Testis (tissue), 2 donors: ENCODE results near the gene SLC27A6.

Experiments
- POLR2A ChIP-seq: fragments of 450-650 bp; IDR thresholded peaks from one replicate; pipeline ENCODE4 v1.6.1; 2017; ENCODE audit warnings: antibody characterized with exemption, mild to moderate bottlenecking, moderate library complexity
- TF ChIP-seq, protein P1 (sequence below), 3 experiments: fragments of 450-650 bp in 2 of 3; fragments of 200-600 bp in 1 of 3; sonication (generic) in 1 of 3; IDR thresholded peaks; one replicate each; pipeline ENCODE4 v1.5.1; 2016 to 2019; ENCODE audit warnings: antibody characterized with exemption in 3 of 3, mild to moderate bottlenecking in 2 of 3, moderate library complexity in 1 of 3

DNA sequence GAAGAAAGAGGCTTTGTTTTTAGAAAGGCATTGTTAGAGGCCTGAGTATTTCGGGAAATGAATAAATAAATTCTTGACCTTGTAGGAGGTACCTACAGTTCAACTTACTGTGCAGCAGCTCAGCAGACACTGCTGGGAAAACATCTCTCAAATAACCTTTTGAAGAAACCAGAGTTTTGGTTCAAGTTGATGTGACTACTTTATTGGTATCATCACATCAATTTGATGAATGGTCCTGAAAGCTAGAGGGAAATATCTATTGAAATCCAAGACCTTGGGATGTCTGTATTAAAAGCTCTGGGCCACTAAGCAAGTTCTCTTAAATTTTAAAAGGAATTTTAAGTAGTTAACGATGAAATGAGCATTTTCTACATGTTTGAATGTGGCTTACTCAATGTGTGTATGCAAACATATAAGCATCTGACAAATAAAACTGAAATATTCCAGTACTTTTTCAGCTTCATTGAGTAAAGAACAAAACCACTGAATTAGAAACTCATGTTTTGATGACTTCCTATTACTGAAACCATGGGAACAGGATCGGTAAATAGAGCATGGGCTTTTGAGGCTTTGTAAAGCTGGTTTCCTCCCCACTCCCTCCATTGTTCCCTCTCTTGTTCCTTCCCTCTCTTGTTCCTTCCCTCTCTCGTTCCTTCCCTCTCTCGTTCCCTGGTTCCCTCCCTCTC, 36.7 kb downstream of the SLC27A6 start:
- no peak for TF ChIP-seq POLR2A
- TF ChIP-seq, protein P1, sequence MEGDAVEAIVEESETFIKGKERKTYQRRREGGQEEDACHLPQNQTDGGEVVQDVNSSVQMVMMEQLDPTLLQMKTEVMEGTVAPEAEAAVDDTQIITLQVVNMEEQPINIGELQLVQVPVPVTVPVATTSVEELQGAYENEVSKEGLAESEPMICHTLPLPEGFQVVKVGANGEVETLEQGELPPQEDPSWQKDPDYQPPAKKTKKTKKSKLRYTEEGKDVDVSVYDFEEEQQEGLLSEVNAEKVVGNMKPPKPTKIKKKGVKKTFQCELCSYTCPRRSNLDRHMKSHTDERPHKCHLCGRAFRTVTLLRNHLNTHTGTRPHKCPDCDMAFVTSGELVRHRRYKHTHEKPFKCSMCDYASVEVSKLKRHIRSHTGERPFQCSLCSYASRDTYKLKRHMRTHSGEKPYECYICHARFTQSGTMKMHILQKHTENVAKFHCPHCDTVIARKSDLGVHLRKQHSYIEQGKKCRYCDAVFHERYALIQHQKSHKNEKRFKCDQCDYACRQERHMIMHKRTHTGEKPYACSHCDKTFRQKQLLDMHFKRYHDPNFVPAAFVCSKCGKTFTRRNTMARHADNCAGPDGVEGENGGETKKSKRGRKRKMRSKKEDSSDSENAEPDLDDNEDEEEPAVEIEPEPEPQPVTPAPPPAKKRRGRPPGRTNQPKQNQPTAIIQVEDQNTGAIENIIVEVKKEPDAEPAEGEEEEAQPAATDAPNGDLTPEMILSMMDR (IDR thresholded peaks at IDR 0.05): no peak
